Duodenal mucosa (tissue), 2 donors: ENCODE results near the gene TTC31.

Experiments
- H3K27ac ChIP-seq: one replicate; pipeline ENCODE4 v1.7.0; 2013; ENCODE audit warnings: low read depth, low read length
- H3K27me3 ChIP-seq, 2 donors: one replicate each; pipeline ENCODE4 v1.7.0; 2013; ENCODE audit warnings: low read length in 2 of 2, control low read depth in 1 of 2; ENCODE audit not compliant: insufficient read depth in 2 of 2, control insufficient read depth in 1 of 2
- H3K36me3 ChIP-seq, 2 donors: one replicate each; pipeline ENCODE4 v1.7.0; 2013; ENCODE audit warnings: low read length in 2 of 2, control low read depth in 1 of 2; ENCODE audit not compliant: insufficient read depth in 2 of 2, control insufficient read depth in 1 of 2
- H3K4me1 ChIP-seq, 2 donors: one replicate each; pipeline ENCODE4 v1.7.0; 2013; ENCODE audit warnings: low read length in 2 of 2, control low read depth in 1 of 2; ENCODE audit not compliant: insufficient read depth in 2 of 2, control insufficient read depth in 1 of 2
- H3K4me3 ChIP-seq, 2 donors: one replicate each; pipeline ENCODE4 v1.7.0; 2013; ENCODE audit warnings: low read length in 2 of 2, low read depth in 1 of 2
- H3K9ac ChIP-seq, 2 donors: one replicate each; pipeline ENCODE4 v1.7.0; 2013; ENCODE audit warnings: low read length in 2 of 2, low read depth in 1 of 2
- H3K9me3 ChIP-seq, 2 donors: one replicate each; pipeline ENCODE4 v1.7.0; 2013; ENCODE audit warnings: low read length in 2 of 2, control low read depth in 1 of 2; ENCODE audit not compliant: control insufficient read depth in 1 of 2

TTC31 gene

GRCh38 chr2:74486141-74486540, 3.3 kb downstream of the TTC31 start:
- Histone ChIP-seq H3K36me3 (peaks cover 5 to 37% of the 10 kb centered on the region in 2 donors), H3K9me3 (no peaks in the 10 kb centered on the region), H3K27me3 (no peaks in the 10 kb centered on the region), H3K4me1 (peaks cover 25 to 40% of the 10 kb centered on the region in 2 donors), H3K4me3 (no peak overlapping the region), H3K27ac (no peak overlapping the region), H3K9ac (no peak overlapping the region)

GRCh38 chr2:74488643-74489481, 6.0 kb downstream of the TTC31 start:
- Histone ChIP-seq H3K9ac (peak overlapping the region; percentile 3 to 47), H3K27me3 (no peaks in the 10 kb centered on the region), H3K9me3 (no peaks in the 10 kb centered on the region), H3K4me1 (peaks cover 17 to 25% of the 10 kb centered on the region in 2 donors), H3K36me3 (peaks cover 30 to 64% of the 10 kb centered on the region in 2 donors), H3K27ac (no peak overlapping the region), H3K4me3 (peak overlapping the region in 1 of 2 donors; percentile 28)

GRCh38 chr2:74489906-74490305, 7.0 kb downstream of the TTC31 start:
- Histone ChIP-seq H3K9ac (no peak overlapping the region), H3K4me1 (peaks cover 17 to 25% of the 10 kb centered on the region in 2 donors), H3K27ac (no peak overlapping the region), H3K27me3 (no peaks in the 10 kb centered on the region), H3K36me3 (peaks cover 31 to 66% of the 10 kb centered on the region in 2 donors), H3K9me3 (no peaks in the 10 kb centered on the region), H3K4me3 (no peak overlapping the region)

GRCh38 chr2:74491648-74492544, 9.0 kb downstream of the TTC31 start:
- Histone ChIP-seq H3K4me1 (peaks cover 17 to 25% of the 10 kb centered on the region in 2 donors), H3K27me3 (no peaks in the 10 kb centered on the region), H3K9me3 (no peaks in the 10 kb centered on the region), H3K36me3 (peaks cover 31 to 53% of the 10 kb centered on the region in 2 donors), H3K4me3 (no peak overlapping the region), H3K9ac (no peak overlapping the region), H3K27ac (no peak overlapping the region)

- Histone ChIP-seq H3K4me3 (no peak overlapping the region), H3K4me1 (peaks cover 15 to 33% of the 10 kb centered on the region in 2 donors), H3K36me3 (peaks cover 31 to 43% of the 10 kb centered on the region in 2 donors), H3K27ac (no peak overlapping the region), H3K9me3 (no peaks in the 10 kb centered on the region), H3K27me3 (peaks cover 0 to 5% of the 10 kb centered on the region in 2 donors), H3K9ac (no peak overlapping the region)
These were observed 10.7 kb downstream of the TTC31 start for GRCh38 chr2:74493546-74493945.

- H3K27me3 ChIP-seq, result peaks cover 0 to 12% of the 10 kb centered on the region in 2 donors
- no peaks in the 10 kb centered on the region for H3K9me3 ChIP-seq
- H3K4me1 ChIP-seq, result peaks cover 21 to 34% of the 10 kb centered on the region in 2 donors
- peaks cover 31 to 38% of the 10 kb centered on the region in 2 donors for H3K36me3 ChIP-seq
- H3K27ac ChIP-seq, result no peak overlapping the region
- no peak overlapping the region for H3K4me3 ChIP-seq
- H3K9ac ChIP-seq, result no peak overlapping the region
These were observed 12.6 kb downstream of the TTC31 start for GRCh38 chr2:74495440-74495839.

GRCh38 chr2:74496997-74497776, 14.3 kb downstream of the TTC31 start:
- peaks cover 32 to 43% of the 10 kb centered on the region in 2 donors for H3K4me1 ChIP-seq
- peak overlapping the region; percentile 74 to 82 for H3K4me3 ChIP-seq
- H3K27me3 ChIP-seq, result peaks cover 0 to 12% of the 10 kb centered on the region in 2 donors
- peak overlapping the region; percentile 38 to 64 for H3K9ac ChIP-seq
- H3K36me3 ChIP-seq, result peaks cover 16 to 21% of the 10 kb centered on the region in 2 donors
- no peak overlapping the region for H3K27ac ChIP-seq
- H3K9me3 ChIP-seq, result no peaks in the 10 kb centered on the region

GRCh38 chr2:74497777-74498499, 15.1 kb downstream of the TTC31 start:
- Histone ChIP-seq H3K27ac (no peak overlapping the region), H3K4me1 (peaks cover 32 to 45% of the 10 kb centered on the region in 2 donors), H3K9ac (peak overlapping the region; percentile 64 to 68), H3K9me3 (no peaks in the 10 kb centered on the region), H3K36me3 (peaks cover 8 to 13% of the 10 kb centered on the region in 2 donors), H3K4me3 (peak overlapping the region; percentile 74 to 82), H3K27me3 (peaks cover 0 to 12% of the 10 kb centered on the region in 2 donors)
